Osteoblast (primary cell): ENCODE data around the gene ZXDC. TPM values are rescaled to one million over a fixed set of nuclear protein-coding genes. Genes with fewer than 3 reads are reported as not detected.

Experiments used
- DNase-seq: peaks from one replicate; pipeline ENCODE4 v3.0.0; 2011; ENCODE audit warnings: low spot score, mixed read lengths; ENCODE audit not compliant: insufficient read length; ENCODE audit errors: missing footprints
- H2AFZ ChIP-seq: 2 replicates; pipeline ENCODE4 v1.6.0; 2011; ENCODE audit warnings: mild to moderate bottlenecking, low read length
- H3K27ac ChIP-seq: 2 replicates; pipeline ENCODE4 v1.5.1; 2011; ENCODE audit warnings: mild to moderate bottlenecking, low read depth, low read length, moderate library complexity
- H3K27me3 ChIP-seq: 2 replicates; pipeline ENCODE4 v1.6.0; 2012; ENCODE audit warnings: mild to moderate bottlenecking, control low read depth, inconsistent platforms, low read length, moderate library complexity; ENCODE audit not compliant: insufficient read depth
- H3K36me3 ChIP-seq: 2 replicates; pipeline ENCODE4 v1.5.1; 2011; ENCODE audit warnings: mild to moderate bottlenecking, low read length, control low read depth, moderate library complexity; ENCODE audit not compliant: insufficient read depth
- H3K4me1 ChIP-seq: 2 replicates; pipeline ENCODE4 v1.5.1; 2011; ENCODE audit warnings: mild to moderate bottlenecking, low read length, control low read depth, moderate library complexity; ENCODE audit not compliant: insufficient read depth
- H3K4me2 ChIP-seq: 2 replicates; pipeline ENCODE4 v1.6.0; 2011; ENCODE audit warnings: mild to moderate bottlenecking, low read length; ENCODE audit not compliant: insufficient read depth
- H3K4me3 ChIP-seq: fragments of 200-600 bp; sonication (generic); 3 replicates; pipeline ENCODE4 v1.5.1; 2012; ENCODE audit warnings: mild to moderate bottlenecking, low read length, inconsistent platforms; ENCODE audit not compliant: insufficient read depth
- H3K79me2 ChIP-seq: 2 replicates; pipeline ENCODE4 v1.6.0; 2012; ENCODE audit warnings: mild to moderate bottlenecking, low read length, control low read depth, inconsistent platforms; ENCODE audit not compliant: insufficient read depth
- H3K9me3 ChIP-seq: 2 replicates; pipeline ENCODE4 v1.5.1; 2011; ENCODE audit warnings: low read depth, low read length, control low read depth
- H4K20me1 ChIP-seq: 2 replicates; pipeline ENCODE4 v1.6.0; 2012; ENCODE audit warnings: mild to moderate bottlenecking, low read length, control low read depth; ENCODE audit not compliant: insufficient read depth
- CTCF ChIP-seq: IDR thresholded peaks from 2 replicates; pipeline ENCODE4 v1.5.1; 2011; ENCODE audit warnings: mild to moderate bottlenecking, low read depth, low read length, moderate library complexity; ENCODE audit errors: extremely low read depth
- total RNA-seq: library from RNA; depleted of rRNA; stranded (reverse); fragments of >200 nt; gene quantifications from 2 replicates; pipeline ENCODE4 v1.2.3, GENCODE V29; 2012

ZXDC gene
- total RNA-seq, 1 donor = 27.1 TPM

DNA sequence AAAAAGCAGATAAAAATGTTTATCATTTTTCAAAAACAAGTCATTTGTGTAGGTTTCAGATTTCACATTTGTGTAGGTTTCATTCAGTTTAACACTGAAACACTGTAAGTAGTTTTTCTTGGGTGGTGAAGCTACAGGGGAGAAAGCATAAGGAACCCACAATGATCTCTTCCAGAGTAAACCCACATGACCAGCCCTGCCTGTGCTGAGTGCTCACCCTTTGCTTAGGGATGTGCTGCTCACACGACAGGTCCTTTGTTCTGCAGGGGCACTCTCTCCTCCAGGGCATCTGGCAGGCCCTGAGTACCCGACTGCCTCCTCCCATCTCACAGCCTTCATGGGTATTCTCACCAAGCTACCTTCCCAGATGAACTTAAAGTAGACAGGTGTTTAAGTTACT is 28.9 kb downstream of the ZXDC start:
- no peak overlapping the region for H3K4me2 ChIP-seq
- H3K9me3 ChIP-seq = no peaks in the 10 kb centered on the region
- H3K79me2 ChIP-seq = no peaks in the 10 kb centered on the region
- H3K27me3 ChIP-seq = no peaks in the 10 kb centered on the region
- peaks cover 7% of the 10 kb centered on the region for H4K20me1 ChIP-seq
- no peak overlapping the region for H2AFZ ChIP-seq
- peaks cover 13% of the 10 kb centered on the region for H3K36me3 ChIP-seq
- H3K27ac ChIP-seq = no peak overlapping the region
- H3K4me1 ChIP-seq = no peaks in the 10 kb centered on the region
- no peak for DNase-seq
- H3K4me3 ChIP-seq = no peak overlapping the region
- TF ChIP-seq CTCF = no peak

- no peak for TF ChIP-seq CTCF
- H3K27ac ChIP-seq = no peak overlapping the region
- H3K4me3 ChIP-seq = no peak overlapping the region
- peaks cover 9% of the 10 kb centered on the region for H3K36me3 ChIP-seq
- H3K4me2 ChIP-seq = no peak overlapping the region
- no peaks in the 10 kb centered on the region for H3K27me3 ChIP-seq
- peaks cover 7% of the 10 kb centered on the region for H4K20me1 ChIP-seq
- H3K9me3 ChIP-seq = no peaks in the 10 kb centered on the region
- no peak overlapping the region for H2AFZ ChIP-seq
- no peaks in the 10 kb centered on the region for H3K4me1 ChIP-seq
- H3K79me2 ChIP-seq = no peaks in the 10 kb centered on the region
- no peak for DNase-seq
Observed at GRCh38 chr3:126446301-126446700, 29.4 kb downstream of the ZXDC start.

DNA sequence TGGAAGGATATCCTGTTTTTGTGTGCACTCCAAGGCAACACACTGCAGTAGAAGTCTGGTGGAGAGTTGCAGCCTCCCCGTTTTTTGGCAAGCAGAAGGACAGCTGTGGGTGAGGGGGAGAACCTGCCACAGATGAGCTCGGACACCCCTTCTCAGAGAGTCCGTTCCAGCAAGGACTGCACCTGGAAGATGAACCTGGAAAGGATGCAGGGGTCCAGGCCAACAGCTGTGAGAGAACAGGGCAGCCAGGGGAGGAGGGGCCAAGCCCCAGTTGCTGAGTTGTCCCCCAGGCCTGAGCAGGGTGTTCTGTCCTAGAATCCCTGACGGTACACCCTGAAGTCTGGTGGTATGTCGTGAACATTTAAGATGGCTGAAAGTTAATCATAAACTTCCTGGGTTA is 30.2 kb downstream of the ZXDC start:
- no peaks in the 10 kb centered on the region for H3K79me2 ChIP-seq

DNA sequence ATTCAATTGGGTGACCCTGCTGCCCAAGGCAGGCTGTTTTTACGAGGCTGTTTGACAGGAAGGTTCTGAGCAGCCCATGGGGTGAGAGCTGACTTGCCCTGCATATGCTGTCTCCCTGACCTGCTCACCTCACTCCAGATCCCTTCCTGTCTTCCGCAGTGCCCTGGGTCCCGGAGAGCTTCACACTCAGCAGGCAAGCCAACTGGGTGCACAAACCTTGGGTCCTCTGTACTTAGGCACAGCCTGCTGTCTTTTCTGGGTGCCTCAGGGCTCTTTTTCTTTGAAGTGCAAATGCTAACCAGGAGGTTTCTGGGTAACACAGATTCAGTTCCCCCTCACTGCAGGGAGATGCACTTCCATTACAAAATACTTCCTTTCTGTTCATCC is 32.8 kb downstream of the ZXDC start:
- no peak overlapping the region for H3K27ac ChIP-seq
- no peak for TF ChIP-seq CTCF

More for the DNA sequence above, 30.2 kb downstream of the ZXDC start:
- TF ChIP-seq CTCF = no peak
- H3K4me3 ChIP-seq = no peak overlapping the region
- H3K4me1 ChIP-seq = no peaks in the 10 kb centered on the region
- H3K4me2 ChIP-seq = no peak overlapping the region
- H3K27ac ChIP-seq = no peak overlapping the region
- H4K20me1 ChIP-seq = peaks cover 7% of the 10 kb centered on the region
- H3K36me3 ChIP-seq = peaks cover 4% of the 10 kb centered on the region
- no peak for DNase-seq
- no peaks in the 10 kb centered on the region for H3K27me3 ChIP-seq
- no peaks in the 10 kb centered on the region for H3K9me3 ChIP-seq
- H2AFZ ChIP-seq = no peak overlapping the region

More for the DNA sequence above, 32.8 kb downstream of the ZXDC start:
- H3K4me2 ChIP-seq = no peak overlapping the region
- no peaks in the 10 kb centered on the region for H3K79me2 ChIP-seq
- peaks cover 6% of the 10 kb centered on the region for H3K36me3 ChIP-seq
- H3K4me3 ChIP-seq = no peak overlapping the region
- H2AFZ ChIP-seq = no peak overlapping the region
- no peaks in the 10 kb centered on the region for H3K4me1 ChIP-seq
- DNase-seq = no peak
- H3K27me3 ChIP-seq = no peaks in the 10 kb centered on the region
- no peaks in the 10 kb centered on the region for H3K9me3 ChIP-seq
- peaks cover 3% of the 10 kb centered on the region for H4K20me1 ChIP-seq
